NCI-H2196 (cell line): Measurements from ENCODE around the gene FUT3.
"Not testable (repeated sequence)": the region's sequence is repeated elsewhere in the genome, so short reads cannot be mapped to it uniquely, and the experiment has no call there.

Source experiments
- DNase-seq: peaks from one replicate; lab custom pipeline; 2025; ENCODE audit not compliant: unreplicated experiment; lab: John Stamatoyannopoulos, UW

FUT3 gene

GRCh38 chr19:5851302-5851701, at the start of gene FUT3:
TSS of gene FUT3 (minus strand) at chr19:5851449.
- peak; percentile 19 for DNase-seq

DNA sequence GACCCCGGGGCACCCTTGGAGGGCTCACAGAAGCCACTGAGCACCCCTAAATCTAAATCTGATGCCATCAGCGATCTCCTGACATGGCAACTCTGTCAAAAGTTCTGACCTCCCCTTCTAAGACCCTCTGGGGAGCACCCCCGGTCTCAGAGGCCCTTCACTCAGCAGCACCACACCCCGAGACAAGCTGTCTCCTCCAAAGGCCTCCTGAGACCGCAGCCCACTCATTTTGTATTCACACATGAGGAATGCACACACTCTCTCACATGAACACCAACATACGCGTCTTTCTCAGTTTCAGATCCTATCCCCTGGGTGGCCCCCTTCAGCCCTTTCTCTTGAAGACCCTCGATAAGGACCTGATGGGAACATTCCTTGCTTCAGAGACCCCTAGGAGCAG, 49.7 kb upstream of the FUT3 start:
- DNase-seq: no peak

DNA sequence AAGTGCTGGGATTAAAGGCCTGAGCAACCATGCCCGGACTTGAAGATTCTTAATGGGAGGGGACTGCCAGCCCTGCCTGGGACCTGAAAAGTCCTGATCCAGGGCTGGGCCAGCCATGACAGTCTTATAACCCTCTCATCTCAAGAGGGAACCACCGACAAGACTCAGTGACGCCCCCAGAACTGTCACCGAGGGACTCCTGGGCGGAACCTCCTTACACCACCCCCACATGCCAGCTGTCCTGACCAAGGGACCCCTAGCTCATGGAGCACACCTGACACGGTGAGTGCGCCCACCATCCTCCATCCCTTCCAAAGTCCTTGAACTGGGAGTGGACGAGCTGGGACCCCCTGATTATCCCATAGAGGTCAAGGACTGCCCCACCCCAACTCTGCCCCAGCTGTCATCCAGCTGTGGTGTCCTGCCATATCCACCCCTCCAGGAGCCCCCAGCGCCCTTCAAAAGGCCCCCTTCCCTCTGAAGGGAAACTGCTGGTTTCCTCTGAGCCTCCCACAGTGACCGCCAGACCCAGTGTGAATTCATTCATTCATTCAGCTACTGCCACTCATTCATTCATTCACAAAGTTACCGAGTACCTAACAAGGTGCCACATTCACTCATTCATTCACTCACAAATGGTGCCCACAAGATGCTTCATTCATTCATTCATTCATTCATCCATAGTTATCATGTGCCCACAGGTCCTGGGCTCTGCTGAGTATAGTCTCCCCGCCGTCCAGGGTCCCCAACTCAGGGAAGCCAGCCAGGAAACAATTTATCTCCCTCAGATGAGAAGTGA, 48.7 kb upstream of the FUT3 start:
- DNase-seq: no peak

DNA sequence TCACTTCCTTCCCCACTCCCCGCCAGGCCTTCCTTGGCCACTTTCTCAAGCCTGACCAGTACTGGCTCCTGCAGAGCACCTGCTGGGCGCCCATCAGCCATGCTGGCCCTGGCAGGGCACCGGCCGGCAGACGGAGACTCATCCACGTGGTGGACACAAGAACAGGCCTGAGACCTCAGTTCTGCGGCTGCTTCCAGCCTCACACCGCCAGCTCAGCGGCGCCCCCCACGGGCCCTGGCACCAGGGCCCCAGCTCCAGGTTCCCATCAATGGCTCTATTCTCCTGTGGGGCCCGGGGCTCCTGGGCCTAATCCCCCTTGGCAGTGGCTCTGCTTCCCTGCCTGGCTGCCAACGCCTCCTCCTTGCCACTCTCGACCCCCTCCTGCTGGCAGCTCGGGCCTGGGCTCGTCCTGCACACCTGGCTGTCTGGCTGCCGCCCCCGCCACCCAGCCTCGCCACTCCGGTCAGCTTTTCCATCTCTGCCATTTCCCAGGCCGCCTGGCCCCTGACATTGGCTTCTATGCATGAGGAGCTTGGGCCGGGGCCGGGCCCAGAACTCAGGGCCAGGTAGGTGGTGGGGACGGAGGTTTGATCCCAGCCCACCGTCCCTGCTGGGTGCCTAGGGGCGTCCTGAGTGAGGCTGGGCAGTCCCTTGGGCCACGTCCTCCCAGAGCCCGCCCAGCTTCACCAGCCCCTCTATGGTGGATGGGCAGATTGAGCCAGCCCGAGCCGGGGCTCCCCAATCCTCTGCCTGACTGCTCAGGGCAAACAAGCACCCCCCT, 46.1 kb upstream of the FUT3 start:
- DNase-seq: no peak

DNA sequence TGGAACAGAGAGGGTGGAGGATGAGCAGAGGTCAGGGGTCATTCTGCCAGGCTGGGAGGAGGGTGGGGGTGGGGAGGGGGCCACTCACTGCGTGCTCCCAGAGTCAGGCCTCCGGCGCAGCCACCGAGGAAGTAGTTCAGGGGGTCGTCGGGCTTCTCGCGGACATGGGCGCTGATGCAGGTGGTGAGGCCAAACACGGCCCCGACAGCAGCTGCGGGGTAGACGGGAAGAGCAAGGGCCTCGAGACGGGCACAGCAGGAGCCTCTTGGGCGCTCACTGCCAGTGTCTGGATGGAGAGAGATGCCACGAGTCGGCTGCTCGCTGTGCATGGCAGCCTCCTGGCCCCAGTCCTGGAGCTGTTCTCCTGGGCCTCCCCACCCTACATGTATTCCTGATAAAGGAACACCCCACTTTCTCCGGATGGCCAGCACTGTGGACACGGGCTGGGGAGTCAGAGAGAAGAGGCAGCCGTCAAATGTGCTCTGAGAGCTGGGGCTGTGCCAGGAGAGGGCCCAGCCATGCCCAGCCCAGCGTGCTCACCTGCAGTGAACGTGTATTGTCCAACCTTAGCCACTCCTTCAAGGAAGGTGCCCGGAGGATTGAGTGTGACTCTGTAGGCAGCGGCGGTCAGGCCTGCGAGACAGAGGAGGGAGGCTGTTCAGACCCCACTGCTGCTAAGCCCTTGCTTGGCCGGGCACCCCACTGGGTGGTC, 45.3 kb upstream of the FUT3 start:
- DNase-seq: no peak

DNA sequence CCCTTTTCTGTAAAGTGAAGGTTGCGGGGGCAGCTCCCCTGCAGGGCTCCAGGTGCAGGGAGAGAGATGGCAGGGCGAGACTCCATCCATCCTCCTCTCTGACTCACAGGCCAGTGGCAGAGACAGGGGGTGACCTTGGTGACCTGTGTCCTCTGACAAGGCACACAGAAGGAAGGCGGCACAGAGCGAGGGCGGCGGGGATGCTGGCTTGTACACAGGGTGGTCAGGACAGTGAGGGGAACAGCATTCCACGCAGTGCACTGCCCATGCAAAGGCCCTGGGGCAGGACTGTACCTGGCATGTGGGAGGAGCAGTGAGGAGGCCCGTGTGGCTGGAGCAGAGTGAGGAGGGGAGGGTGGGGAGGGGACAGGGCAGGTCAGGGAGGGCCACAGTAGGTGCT, 44.6 kb upstream of the FUT3 start:
- no peak for DNase-seq

DNA sequence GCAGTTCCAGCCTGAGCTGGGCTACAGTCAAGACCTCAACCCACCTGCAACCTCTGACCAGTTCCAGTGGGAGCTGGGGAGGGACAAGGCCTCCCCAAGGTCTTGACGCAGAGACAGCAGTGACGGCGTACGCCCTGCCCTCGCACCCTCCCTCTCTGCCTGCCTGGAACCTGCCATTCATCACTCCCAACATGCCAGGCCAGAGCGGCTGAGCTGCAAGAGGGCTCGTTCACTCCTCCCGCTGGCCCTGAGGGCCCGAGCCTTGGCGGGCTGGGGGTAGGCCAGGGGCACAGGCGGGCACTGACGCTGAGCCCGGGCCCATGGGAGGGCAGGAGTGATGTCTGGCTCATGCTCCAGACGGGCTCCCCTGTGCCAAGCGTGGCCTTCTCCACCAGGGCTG, 44.2 kb upstream of the FUT3 start:
- DNase-seq: no peak

DNA sequence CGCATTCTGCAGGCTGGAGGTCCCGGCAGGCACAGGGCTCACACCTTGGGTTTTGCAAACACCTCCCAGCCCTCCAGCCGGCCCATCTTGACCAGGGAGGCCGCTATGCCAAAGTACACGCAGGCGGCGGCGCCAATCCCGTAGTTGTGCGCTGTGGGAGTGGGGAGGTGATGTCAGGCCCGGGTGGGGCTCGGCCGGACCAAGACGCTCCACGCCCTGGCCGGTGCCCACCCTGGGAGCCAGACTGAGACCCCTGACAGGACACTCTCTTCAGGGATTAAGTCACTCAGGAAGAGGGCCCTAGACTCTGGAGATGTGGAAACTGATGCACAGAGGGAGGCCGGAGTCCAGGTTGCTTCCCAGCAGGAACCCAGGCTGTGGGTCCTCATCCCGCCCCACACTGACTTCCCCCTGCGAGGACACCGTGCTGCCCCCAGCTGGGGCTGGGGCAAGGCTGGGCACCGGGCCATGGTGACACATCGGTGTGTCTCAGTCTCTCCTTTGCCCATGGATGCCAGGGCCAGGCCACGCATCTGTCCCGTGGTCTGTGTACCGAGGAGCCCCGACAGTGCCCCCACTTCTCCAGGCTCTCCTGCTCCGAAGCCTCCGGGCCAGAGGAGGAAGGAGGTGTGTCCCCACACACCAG, 43.6 kb upstream of the FUT3 start:
- no peak for DNase-seq

DNA sequence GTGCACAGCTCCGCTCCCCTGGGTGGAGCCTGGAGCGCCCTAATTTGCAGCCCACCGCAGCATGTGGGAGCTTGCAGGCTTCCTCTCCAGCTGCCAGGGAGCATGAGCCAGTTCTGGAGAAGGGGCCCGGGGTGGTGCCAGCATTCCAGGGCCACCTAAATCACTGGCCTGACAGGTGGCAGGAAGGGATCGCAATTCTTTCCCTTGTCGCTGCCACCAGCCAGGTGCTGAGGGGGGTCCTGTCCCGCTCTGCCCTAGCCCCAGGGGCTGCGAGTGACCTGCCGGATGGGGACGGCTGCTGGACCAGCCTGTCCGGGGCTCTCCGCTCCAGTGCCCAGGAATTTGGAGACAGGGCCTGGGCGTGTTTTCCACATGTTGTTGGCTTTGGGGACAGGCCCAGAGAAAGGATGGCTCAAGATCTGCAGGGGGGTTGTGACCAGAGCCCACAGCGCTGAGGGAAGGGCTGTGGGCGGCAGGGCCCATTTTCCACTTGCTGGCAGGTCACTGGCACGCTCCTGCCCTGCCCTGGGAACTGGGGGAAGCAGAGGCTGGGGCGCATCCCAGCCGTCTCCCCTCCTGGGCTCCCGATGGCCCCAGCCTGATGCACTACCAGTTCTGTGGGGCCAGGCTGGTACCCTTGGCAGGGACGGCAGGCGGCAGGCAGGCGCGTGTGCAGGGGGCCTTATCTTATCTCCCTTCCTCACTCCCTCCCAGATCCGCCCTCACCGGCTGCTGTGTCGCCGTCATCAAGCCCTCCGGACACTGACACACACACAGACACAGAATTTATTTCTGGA, 42.9 kb upstream of the FUT3 start:
- no peak for DNase-seq

DNA sequence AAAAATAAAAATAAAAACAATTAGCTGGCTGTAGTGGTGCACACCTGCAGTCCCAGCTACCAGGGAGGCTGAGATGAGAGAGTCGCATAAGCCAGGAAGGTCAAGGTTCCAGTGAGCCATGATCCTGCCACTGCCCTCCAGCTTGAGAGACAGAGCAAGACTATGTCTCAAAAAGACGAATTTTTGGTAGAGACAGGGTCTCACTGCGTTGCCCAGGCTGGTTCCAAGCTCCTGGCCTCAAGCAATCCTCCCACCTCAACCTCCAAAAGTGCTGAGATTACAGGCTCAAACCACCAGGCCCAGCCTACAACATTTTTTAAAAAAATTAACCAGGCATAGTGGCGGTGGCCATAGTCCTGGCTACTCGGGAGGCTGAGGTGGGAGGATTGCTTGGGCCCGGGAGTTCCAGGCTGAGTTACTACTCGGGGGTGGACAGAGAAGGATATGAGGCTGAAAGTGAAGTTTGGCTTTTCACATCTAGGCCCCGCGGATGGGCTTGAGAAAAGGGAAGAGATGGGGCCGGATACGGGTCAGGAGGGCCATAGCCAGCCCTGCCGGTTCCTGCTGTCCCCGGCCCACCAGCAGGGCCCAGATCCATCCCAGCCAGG, 42.2 kb upstream of the FUT3 start:
- DNase-seq: no peak

DNA sequence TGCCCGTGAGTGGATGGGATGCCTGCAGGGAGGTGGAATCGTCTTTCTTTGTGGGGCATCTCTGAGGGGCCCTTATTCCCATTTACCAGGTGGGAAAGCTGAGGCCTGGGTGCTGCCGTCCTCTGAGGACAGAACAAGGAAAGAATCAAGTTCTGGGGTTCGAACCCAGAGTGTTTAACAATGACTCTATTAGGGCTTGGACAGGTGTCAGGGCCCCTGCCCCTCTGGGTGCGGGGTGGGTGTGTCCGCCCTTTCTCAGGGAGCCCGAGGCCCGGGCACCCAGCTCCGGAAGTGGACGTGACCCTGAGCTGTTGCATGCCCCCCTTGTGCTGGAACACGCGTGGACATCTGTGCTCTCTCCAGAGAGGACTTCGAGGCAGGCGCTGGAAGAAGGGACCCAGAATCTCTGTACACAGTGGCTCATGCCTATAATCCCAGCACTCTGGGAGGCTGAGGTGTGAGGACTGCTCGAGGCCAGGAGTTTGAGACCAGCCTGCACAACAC, 41.6 kb upstream of the FUT3 start:
- DNase-seq: no peak

DNA sequence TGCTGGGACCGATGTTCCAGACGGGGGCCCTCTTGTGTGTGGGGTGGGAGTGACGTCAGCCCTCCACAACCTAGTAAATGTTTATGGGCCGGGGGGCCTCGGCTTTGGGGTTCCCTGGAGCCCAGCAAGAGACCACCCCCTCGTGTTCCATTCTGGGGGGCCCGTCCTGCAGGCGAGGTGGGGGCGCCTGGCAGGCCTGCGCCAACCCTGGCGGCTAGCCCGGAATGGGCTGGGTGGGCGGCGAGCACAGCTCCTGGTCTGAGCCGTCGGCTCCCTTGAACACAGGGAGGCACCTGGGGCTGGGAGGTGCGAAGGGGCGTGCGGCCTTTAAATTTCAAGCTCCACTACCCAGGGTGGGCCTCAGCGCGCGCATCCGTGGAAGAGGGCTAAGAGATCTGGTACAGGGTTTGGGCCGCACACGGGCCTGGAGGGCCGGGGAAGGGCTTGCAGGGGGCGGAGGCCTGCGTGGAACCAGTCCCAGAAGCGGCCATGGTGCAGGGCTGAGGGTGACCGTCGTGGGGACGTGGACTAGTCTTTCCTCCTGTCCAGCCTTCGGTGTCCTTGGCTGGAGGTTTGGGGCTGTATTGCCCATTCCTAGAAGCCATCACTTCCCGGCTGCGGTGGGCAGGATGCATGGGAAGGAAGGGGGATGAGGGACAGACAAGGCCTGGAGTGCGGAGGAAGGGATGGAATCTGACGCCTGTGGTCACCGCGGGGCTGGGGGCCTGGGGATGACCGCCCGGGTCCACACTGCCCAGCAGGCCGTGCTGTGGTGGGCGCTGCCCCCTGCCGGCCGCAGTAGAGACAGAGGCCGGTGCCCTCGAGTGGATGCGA, 40.9 kb upstream of the FUT3 start:
- no peak for DNase-seq

GRCh38 chr19:5891572-5891937, 40.3 kb upstream of the FUT3 start:
- DNase-seq: no peak

GRCh38 chr19:5890099-5890498, 38.9 kb upstream of the FUT3 start:
- DNase-seq: no peak

DNA sequence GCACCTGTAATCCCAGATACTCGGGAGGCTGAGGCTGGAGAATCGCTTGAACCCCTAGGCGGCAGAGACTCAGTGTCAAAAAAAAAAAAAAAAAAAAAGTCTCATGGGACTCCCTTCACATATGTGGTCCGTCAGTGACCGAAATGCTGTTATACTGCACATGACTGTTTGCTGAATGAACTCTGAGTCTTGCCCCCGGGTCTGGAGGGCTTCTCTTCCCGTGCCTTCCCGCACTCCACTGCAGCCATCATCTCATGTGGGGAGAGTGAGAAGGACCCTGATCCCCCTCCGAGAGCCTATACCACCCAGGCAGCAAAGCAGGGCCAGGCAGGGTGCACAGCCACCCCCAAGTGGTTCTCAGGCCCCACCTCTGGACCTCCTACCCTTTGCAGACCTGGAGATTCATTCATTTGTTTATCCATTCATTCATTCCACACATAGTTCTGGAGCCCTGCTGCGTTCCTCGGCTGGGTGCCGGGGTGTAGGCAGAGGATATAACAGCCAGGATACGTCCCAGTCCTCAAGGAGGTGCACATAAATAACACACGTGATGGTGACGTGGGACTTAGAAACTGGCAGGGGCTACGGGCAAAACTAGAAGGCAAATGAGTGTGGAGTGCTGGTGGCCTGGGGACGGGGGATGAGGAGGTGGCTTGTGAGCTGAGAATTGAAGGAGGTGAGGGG, 38.2 kb upstream of the FUT3 start:
- DNase-seq: no peak

GRCh38 chr19:5884065-5884811, 33.0 kb upstream of the FUT3 start:
- not testable (repeated sequence) for DNase-seq

GRCh38 chr19:5883157-5883873, 32.1 kb upstream of the FUT3 start:
- peak; percentile 61 for DNase-seq
